Measurements from ENCODE around the gene ENG.

ENG gene

DNA sequence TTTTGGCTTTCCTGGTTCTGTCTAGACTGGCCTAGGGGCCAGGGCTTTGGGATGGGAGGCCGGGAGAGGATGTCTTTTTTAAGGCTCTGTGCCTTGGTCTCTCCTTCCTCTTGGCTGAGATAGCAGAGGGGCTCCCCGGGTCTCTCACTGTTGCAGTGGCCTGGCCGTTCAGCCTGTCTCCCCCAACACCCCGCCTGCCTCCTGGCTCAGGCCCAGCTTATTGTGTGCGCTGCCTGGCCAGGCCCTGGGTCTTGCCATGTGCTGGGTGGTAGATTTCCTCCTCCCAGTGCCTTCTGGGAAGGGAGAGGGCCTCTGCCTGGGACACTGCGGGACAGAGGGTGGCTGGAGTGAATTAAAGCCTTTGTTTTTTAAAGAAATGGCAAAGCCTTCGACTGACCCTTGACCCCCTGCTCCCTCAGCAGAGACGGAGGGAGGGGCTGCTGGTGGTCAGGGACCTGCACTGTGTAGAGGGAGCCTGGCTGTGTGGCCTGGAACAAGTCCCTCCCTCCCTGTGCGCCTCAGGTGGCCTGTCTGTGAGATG lies 40.7 kb downstream of the ENG start:
- Histone ChIP-seq H3K9ac (ENCODE audit: low read depth, low read length) (no peak overlapping the region), H3K36me3 (ENCODE audit: control insufficient read depth, insufficient read depth, low read length) (peaks cover 30% of the 10 kb centered on the region)

DNA sequence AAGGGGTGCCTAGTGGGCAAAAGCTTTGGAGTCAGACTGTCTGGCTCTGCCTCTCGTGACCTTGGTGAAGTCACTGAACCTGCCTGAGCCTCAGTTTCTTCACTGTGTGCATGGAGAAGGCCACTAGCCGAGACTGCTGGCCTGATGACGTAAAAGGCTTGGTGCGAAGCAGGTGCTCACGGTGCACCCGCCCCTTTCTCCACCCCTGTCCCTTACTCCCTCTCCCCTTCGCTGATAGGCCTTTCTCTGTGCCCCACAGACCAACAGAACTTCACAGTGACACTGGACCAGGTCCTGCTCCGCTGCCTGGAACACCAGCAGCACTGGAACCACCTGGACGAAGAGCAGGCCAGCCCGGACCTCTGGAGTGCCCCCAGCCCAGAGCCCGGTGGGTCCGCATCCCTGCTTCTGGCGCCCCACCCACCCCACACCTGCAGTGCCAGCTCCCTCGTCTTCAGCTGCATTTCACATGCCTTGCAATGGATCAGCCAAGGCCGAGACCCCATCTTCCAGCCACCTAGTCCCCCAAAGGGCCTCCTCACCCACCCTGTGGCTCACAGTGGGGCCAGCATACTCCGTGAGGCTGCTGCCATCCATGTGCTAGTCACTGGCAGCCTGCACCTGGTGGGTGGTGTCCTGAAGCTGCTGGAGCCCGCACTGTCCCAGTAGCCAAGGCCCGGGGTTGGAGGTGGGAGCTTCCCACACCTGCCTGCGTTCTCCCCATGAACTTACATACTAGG lies 41.4 kb downstream of the ENG start:
- no peaks in the 10 kb centered on the region for H3K4me1 ChIP-seq (ENCODE audit: control insufficient read depth, insufficient read depth, low read length)
- peaks cover 30% of the 10 kb centered on the region for H3K36me3 ChIP-seq (ENCODE audit: control insufficient read depth, insufficient read depth, low read length)
- no peak overlapping the region for H3K9ac ChIP-seq (ENCODE audit: low read depth, low read length)
- H3K9me3 ChIP-seq (ENCODE audit: control insufficient read depth, insufficient read depth, low read length): no peaks in the 10 kb centered on the region
- no peak overlapping the region for H3K4me3 ChIP-seq (ENCODE audit: low read depth, low read length)
- no peaks in the 10 kb centered on the region for H3K27me3 ChIP-seq (ENCODE audit: control insufficient read depth, insufficient read depth, low read length)

More for the DNA sequence above, 40.7 kb downstream of the ENG start:
- H3K4me1 ChIP-seq (ENCODE audit: control insufficient read depth, insufficient read depth, low read length): no peaks in the 10 kb centered on the region
- no peaks in the 10 kb centered on the region for H3K27me3 ChIP-seq (ENCODE audit: control insufficient read depth, insufficient read depth, low read length)
- H3K9me3 ChIP-seq (ENCODE audit: control insufficient read depth, insufficient read depth, low read length): no peaks in the 10 kb centered on the region
- no peak overlapping the region for H3K4me3 ChIP-seq (ENCODE audit: low read depth, low read length)

DNA sequence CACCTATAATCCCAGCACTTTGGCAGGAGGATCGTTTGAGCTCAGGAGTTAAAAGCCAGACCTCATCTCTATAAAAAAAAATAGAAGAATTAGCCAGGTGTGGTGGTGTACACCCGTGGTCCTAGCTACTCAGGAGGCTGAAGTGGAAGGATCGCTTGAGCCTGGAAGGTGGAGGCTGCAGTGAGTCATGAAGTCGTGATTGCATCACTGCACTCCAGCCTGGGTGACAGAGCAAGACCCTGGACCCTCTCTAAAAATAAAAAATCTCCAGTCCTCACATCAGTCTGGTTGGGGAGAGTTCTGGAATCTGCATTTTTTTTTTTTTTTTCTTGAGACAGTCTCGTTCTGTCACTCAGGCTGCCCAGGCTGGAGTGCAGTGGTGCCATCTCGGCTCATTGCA lies 42.4 kb downstream of the ENG start:
- Histone ChIP-seq H3K4me3 (ENCODE audit: low read depth, low read length) (no peak overlapping the region), H3K9me3 (ENCODE audit: control insufficient read depth, insufficient read depth, low read length) (no peaks in the 10 kb centered on the region), H3K4me1 (ENCODE audit: control insufficient read depth, insufficient read depth, low read length) (no peaks in the 10 kb centered on the region), H3K36me3 (ENCODE audit: control insufficient read depth, insufficient read depth, low read length) (peaks cover 32% of the 10 kb centered on the region), H3K27me3 (ENCODE audit: control insufficient read depth, insufficient read depth, low read length) (no peaks in the 10 kb centered on the region), H3K9ac (ENCODE audit: low read depth, low read length) (no peak overlapping the region)

DNA sequence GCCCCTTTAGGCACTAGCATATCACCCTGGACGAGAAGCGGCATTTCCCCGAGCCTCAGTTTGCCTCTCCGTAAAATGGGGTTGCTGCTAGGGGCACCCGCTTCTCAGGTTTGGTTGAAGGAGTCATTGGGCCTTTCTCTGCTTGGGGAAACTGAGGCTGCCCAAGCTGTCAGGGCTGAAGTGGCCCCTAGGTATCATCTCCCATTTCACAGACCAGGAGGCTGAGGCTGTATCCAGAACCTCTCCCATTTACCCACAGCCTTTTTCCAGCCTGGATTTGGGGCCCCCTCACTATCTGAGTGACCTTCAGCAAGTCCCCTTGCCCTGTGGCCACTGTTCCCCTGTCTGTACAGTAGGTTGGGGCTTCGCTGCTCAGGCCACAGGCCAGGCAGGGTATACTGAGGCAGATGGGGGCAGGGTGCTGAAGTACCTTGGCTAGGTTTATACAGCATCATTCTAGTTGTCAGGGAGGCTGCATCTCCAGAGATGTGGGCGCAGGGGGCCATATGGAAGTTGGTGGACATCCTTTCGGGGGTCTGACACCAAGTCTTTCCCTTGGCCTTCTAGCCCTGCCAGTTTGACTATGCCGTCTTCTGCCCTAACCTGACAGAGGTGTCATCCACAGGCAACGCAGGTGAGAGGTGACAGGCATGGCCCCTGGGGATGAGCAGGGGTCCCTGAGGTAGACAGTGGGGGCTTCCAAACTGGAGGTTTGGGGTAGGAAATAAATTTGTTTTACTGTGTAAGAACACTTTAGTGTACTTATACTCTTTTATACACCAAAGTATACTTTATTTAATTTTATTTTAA lies 43.9 kb downstream of the ENG start:
- Histone ChIP-seq H3K9ac (ENCODE audit: low read depth, low read length) (no peak overlapping the region), H3K4me1 (ENCODE audit: control insufficient read depth, insufficient read depth, low read length) (no peaks in the 10 kb centered on the region), H3K36me3 (ENCODE audit: control insufficient read depth, insufficient read depth, low read length) (peaks cover 34% of the 10 kb centered on the region), H3K4me3 (ENCODE audit: low read depth, low read length) (peak overlapping the region; percentile 6), H3K9me3 (ENCODE audit: control insufficient read depth, insufficient read depth, low read length) (no peaks in the 10 kb centered on the region), H3K27me3 (ENCODE audit: control insufficient read depth, insufficient read depth, low read length) (no peaks in the 10 kb centered on the region)

DNA sequence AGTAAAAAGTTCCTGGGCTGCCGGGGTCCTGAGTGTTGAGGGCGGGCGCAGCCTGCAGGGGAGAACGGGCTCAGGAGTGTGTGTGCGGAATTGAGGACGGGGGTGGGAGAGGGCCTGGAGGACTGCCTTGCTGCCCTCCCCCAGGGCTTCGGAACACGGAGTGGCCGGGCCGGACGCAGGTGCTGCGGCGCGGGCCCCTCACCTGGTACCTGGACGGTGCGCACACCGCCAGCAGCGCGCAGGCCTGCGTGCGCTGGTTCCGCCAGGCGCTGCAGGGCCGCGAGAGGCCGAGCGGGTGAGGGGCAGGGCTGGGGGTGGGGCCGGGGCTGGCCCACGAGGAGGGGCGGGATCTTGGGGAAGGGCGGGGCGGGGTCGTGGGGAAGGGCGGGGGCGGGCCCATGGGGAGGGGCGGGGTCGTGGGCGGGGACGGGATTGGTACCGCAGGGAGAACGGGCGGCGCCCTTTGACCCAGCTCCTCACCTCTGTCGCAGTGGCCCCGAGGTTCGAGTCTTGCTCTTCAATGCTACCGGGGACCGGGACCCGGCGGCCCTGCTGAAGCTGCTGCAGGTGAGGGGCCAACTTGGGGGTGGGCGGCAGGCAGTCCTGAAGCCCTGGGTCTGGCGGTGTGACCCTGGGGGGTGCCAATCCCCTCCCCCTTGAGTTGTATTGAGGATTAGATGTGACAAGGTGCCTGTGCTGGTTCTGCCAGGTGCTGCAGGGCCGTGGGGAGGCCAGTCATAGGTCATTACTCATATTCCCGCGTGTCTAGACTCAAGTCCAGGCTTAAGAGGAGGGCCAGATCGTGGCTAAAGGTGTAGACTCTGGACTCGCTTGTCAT lies 44.7 kb downstream of the ENG start:
- Histone ChIP-seq H3K27me3 (ENCODE audit: control insufficient read depth, insufficient read depth, low read length) (no peaks in the 10 kb centered on the region), H3K4me1 (ENCODE audit: control insufficient read depth, insufficient read depth, low read length) (no peaks in the 10 kb centered on the region), H3K9ac (ENCODE audit: low read depth, low read length) (no peak overlapping the region), H3K36me3 (ENCODE audit: control insufficient read depth, insufficient read depth, low read length) (peaks cover 34% of the 10 kb centered on the region), H3K9me3 (ENCODE audit: control insufficient read depth, insufficient read depth, low read length) (no peaks in the 10 kb centered on the region), H3K4me3 (ENCODE audit: low read depth, low read length) (peak overlapping the region; percentile 6)

DNA sequence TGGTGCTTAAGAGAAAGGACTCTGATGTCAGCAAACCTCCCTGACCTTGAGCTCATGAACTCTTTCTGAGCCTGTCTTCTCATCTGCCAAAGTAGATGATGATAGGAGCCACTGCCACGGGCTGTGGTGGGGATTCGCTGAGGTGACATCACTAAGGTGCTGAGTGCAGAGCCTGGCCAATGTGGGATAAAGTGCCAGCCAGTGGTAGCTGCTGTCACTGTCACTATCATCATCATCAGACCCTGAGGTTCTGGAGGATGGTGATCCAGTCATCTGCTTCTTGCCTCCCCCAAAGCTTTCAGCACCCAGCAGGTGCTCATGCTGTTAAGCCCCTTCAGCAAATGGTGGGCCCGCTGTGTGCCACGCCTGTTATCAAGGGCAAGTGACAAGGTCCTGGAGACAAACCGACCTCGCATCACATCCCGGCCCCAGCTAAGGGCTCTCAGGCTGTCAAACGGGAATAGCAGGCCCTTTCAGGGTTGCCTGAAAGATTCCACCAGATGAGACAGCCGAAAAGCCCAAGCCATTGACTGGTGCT lies 45.4 kb downstream of the ENG start:
- Histone ChIP-seq H3K9ac (ENCODE audit: low read depth, low read length) (no peak overlapping the region), H3K36me3 (ENCODE audit: control insufficient read depth, insufficient read depth, low read length) (peaks cover 32% of the 10 kb centered on the region), H3K4me3 (ENCODE audit: low read depth, low read length) (peak overlapping the region; percentile 6), H3K9me3 (ENCODE audit: control insufficient read depth, insufficient read depth, low read length) (no peaks in the 10 kb centered on the region), H3K27me3 (ENCODE audit: control insufficient read depth, insufficient read depth, low read length) (no peaks in the 10 kb centered on the region), H3K4me1 (ENCODE audit: control insufficient read depth, insufficient read depth, low read length) (no peaks in the 10 kb centered on the region)

DNA sequence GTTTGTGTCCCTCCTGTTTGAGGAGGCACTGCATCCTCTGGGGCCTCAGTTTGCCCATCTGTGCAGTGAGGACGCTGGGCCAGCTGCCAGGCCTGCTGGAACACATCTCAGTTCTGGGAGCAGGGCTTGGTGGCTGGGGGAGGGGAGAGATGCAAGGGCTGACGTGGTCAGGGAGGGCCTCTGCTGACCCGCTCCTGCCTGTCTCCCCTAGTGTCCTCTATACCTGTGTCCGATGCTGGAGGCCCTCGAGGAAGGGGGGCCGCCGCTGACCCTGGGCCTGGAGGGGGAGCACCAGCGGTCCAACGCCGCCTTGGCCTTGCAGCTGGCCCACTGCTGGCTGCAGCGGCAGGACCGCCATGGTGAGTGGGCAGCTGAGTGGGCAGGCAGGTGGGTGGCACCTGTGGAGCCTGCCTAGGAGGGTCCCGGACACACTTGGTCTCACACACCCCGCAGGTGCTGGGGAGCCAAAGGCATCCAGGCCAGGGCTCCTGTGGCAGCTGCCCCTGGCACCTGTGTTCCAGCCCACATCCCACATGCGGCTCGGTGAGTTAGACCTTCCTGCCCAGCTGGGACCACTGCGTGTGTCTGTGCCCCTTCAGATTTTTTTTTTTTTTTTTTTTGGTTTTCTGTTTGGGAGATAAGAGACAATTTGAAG lies 46.0 kb downstream of the ENG start:
- Histone ChIP-seq H3K9me3 (ENCODE audit: control insufficient read depth, insufficient read depth, low read length) (no peaks in the 10 kb centered on the region), H3K4me1 (ENCODE audit: control insufficient read depth, insufficient read depth, low read length) (no peaks in the 10 kb centered on the region), H3K9ac (ENCODE audit: low read depth, low read length) (no peak overlapping the region), H3K27me3 (ENCODE audit: control insufficient read depth, insufficient read depth, low read length) (no peaks in the 10 kb centered on the region), H3K36me3 (ENCODE audit: control insufficient read depth, insufficient read depth, low read length) (peaks cover 26% of the 10 kb centered on the region), H3K4me3 (ENCODE audit: low read depth, low read length) (no peak overlapping the region)

DNA sequence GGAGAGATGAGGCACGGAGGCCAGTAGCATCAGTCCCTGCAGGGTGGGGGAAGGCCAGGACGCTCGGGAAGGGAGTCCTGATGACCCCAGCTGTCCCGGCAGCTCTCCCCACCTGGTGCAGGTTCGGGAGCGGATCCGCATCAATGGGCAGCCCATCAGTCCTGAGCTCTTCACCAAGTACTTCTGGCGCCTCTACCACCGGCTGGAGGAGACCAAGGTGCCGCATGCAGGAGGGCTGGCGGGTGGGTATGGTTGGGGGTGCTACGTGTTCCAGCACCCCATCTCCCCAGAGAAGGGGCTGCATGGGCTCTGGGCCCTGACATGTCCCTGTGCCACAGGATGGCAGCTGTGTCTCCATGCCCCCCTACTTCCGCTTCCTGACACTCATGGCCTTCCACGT lies 47.6 kb downstream of the ENG start:
- peaks cover 11% of the 10 kb centered on the region for H3K36me3 ChIP-seq (ENCODE audit: control insufficient read depth, insufficient read depth, low read length)

DNA sequence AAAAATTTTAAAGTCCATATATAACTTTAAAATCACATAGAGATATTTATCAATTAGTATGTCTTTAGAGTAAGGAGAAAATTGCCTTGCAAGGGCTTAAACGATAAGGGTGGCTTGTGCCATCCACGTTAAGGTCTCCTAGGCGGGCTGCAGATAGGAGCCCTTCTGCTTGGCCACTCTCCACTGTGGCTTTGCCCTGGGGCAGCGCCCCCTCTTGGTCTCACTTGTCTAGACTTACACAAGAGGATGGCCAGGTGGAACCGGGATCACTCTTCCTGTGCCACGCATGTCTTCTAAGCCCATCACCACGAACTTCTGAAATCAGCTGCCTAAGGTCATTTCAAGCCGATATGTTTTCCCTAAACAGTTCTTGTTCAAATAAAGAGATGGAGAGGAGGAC lies 48.8 kb downstream of the ENG start:
- Histone ChIP-seq H3K9ac (ENCODE audit: low read depth, low read length) (no peak overlapping the region), H3K4me1 (ENCODE audit: control insufficient read depth, insufficient read depth, low read length) (peaks cover 4% of the 10 kb centered on the region), H3K36me3 (ENCODE audit: control insufficient read depth, insufficient read depth, low read length) (peaks cover 9% of the 10 kb centered on the region), H3K9me3 (ENCODE audit: control insufficient read depth, insufficient read depth, low read length) (no peaks in the 10 kb centered on the region), H3K27me3 (ENCODE audit: control insufficient read depth, insufficient read depth, low read length) (no peaks in the 10 kb centered on the region), H3K4me3 (ENCODE audit: low read depth, low read length) (no peak overlapping the region)

More for the DNA sequence above, 47.6 kb downstream of the ENG start:
- H3K9ac ChIP-seq (ENCODE audit: low read depth, low read length): no peak overlapping the region
- no peaks in the 10 kb centered on the region for H3K27me3 ChIP-seq (ENCODE audit: control insufficient read depth, insufficient read depth, low read length)
- H3K4me3 ChIP-seq (ENCODE audit: low read depth, low read length): no peak overlapping the region
- no peaks in the 10 kb centered on the region for H3K9me3 ChIP-seq (ENCODE audit: control insufficient read depth, insufficient read depth, low read length)
- H3K4me1 ChIP-seq (ENCODE audit: control insufficient read depth, insufficient read depth, low read length): peaks cover 3% of the 10 kb centered on the region

DNA sequence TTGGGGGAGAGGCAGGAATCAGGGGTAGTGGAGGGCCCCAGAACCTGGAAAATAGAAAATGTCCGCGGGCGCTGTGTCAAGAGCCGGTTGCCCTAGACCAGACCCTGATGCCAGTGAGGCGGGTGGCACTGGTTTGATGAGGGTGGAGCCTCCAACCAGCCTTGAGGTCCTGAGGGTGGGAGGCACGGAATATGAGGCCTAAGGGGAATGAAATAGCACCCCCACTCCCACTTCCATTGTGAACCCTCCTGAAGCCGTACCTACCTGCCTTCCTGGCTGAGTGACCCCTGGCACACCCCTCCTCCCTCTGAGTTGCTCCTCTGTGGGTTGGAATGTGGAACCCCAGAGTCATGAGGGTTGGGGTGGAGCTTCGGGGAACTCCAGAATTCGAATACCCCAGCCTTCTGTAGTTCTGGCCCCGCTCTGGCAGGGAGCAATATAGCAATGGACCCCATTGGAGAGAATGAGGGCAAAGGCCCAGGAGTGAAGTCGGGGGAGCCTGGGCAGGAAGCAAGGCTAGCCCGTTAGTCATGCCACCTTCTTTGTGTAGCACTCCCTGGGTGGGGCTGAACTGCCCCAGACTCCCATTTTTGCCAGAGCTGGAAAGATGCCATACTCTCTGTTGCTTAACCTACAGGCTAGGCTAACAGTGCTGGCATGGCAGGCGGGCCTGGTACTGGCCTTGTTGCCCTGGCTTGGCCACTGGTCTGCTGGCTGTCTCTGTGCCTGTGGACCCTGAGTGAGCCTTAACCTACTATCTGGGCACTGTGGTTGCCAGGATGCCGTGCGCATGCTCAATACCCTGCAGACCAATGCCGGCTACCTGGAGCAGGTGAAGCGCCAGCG lies 50.7 kb downstream of the ENG start:
- peak overlapping the region; percentile 91 for H3K9ac ChIP-seq (ENCODE audit: low read depth, low read length)
- peaks cover 4% of the 10 kb centered on the region for H3K4me1 ChIP-seq (ENCODE audit: control insufficient read depth, insufficient read depth, low read length)
- peak overlapping the region; percentile 95 for H3K4me3 ChIP-seq (ENCODE audit: low read depth, low read length)
- no peaks in the 10 kb centered on the region for H3K27me3 ChIP-seq (ENCODE audit: control insufficient read depth, insufficient read depth, low read length)
- H3K9me3 ChIP-seq (ENCODE audit: control insufficient read depth, insufficient read depth, low read length): no peaks in the 10 kb centered on the region
- H3K36me3 ChIP-seq (ENCODE audit: control insufficient read depth, insufficient read depth, low read length): peaks cover 4% of the 10 kb centered on the region

All from iPS-15b (cell line).